Astrocyte (in vitro differentiated cells and primary cell): Measurements from ENCODE around the gene SZRD1. TPM values are rescaled to one million over a fixed set of nuclear protein-coding genes. Genes with fewer than 3 reads are reported as not detected.

ENCODE experiments used
- DNase-seq: peaks from one replicate; pipeline ENCODE4 v3.0.0-alpha.2; 2010; ENCODE audit warnings: low read depth
- FAIRE-seq: peaks from 2 replicates; lab custom pipeline; 2011; peaks lifted over from hg19 to GRCh38; lab: Jason Lieb, UNC
- H2AFZ ChIP-seq: 2 replicates; pipeline ENCODE4 v1.6.0; 2012; ENCODE audit warnings: low read depth, low read length, inconsistent platforms
- H3K27ac ChIP-seq: 2 replicates; pipeline ENCODE4 v1.5.1; 2011; ENCODE audit warnings: low read depth, low read length, inconsistent platforms
- H3K27me3 ChIP-seq: 2 replicates; pipeline ENCODE4 v1.6.0; 2011; ENCODE audit warnings: low read length, inconsistent platforms; ENCODE audit not compliant: insufficient read depth
- H3K36me3 ChIP-seq: 2 replicates; pipeline ENCODE4 v1.5.1; 2011; ENCODE audit warnings: low read length, inconsistent platforms; ENCODE audit not compliant: insufficient read depth
- H3K4me1 ChIP-seq: 2 replicates; pipeline ENCODE4 v1.5.1; 2011; ENCODE audit warnings: low read length, inconsistent platforms; ENCODE audit not compliant: insufficient read depth
- H3K4me2 ChIP-seq: 2 replicates; pipeline ENCODE4 v1.6.0; 2012; ENCODE audit warnings: low read length, inconsistent platforms
- H3K4me3 ChIP-seq: 2 replicates; pipeline ENCODE4 v1.5.1; 2011; ENCODE audit warnings: low read depth, mild to moderate bottlenecking, low read length, inconsistent platforms; ENCODE audit not compliant: insufficient read depth
- H3K79me2 ChIP-seq: 2 replicates; pipeline ENCODE4 v1.6.0; 2012; ENCODE audit warnings: mild to moderate bottlenecking, low read length, inconsistent platforms; ENCODE audit not compliant: insufficient read depth
- H3K9ac ChIP-seq: 2 replicates; pipeline ENCODE4 v1.6.0; 2012; ENCODE audit warnings: mild to moderate bottlenecking, low read length, inconsistent platforms
- H3K9me3 ChIP-seq: 2 replicates; pipeline ENCODE4 v1.5.1; 2012; ENCODE audit warnings: low read depth, mild to moderate bottlenecking, low read length, inconsistent platforms; ENCODE audit not compliant: insufficient read depth
- H4K20me1 ChIP-seq: 2 replicates; pipeline ENCODE4 v1.6.0; 2012; ENCODE audit warnings: low read length, inconsistent platforms; ENCODE audit not compliant: insufficient read depth
- H3K27ac Mint-ChIP-seq: one replicate; pipeline ENCODE4 v1.8.0; 2021; ENCODE audit warnings: mild to moderate bottlenecking, mixed read lengths; ENCODE audit not compliant: unreplicated experiment
- H3K27me3 Mint-ChIP-seq: one replicate; pipeline ENCODE4 v1.8.0; 2021; ENCODE audit warnings: low read depth, mixed read lengths; ENCODE audit not compliant: unreplicated experiment
- H3K36me3 Mint-ChIP-seq: one replicate; pipeline ENCODE4 v1.8.0; 2021; ENCODE audit warnings: low read depth, mixed read lengths; ENCODE audit not compliant: unreplicated experiment
- H3K4me1 Mint-ChIP-seq: one replicate; pipeline ENCODE4 v1.8.0; 2021; ENCODE audit warnings: low read depth, mixed read lengths; ENCODE audit not compliant: unreplicated experiment
- H3K4me3 Mint-ChIP-seq: one replicate; pipeline ENCODE4 v1.8.0; 2021; ENCODE audit warnings: mild to moderate bottlenecking, moderate library complexity, mixed read lengths; ENCODE audit not compliant: unreplicated experiment
- H3K9me3 Mint-ChIP-seq: one replicate; pipeline ENCODE4 v1.8.0; 2021; ENCODE audit warnings: mild to moderate bottlenecking, mixed read lengths; ENCODE audit not compliant: unreplicated experiment
- EZH2 ChIP-seq: IDR thresholded peaks from 2 replicates; pipeline ENCODE4 v1.6.1; 2012; ENCODE audit warnings: mild to moderate bottlenecking, low read length, inconsistent platforms; ENCODE audit not compliant: insufficient read depth
- total RNA-seq: library from RNA; stranded (reverse); gene quantifications from 2 replicates; pipeline ENCODE4 v1.2.1, GENCODE V29; 2021
- TF ChIP-seq, protein P1 (sequence below): IDR thresholded peaks from 2 replicates; pipeline ENCODE4 v1.5.1; 2011; ENCODE audit warnings: low read depth, mild to moderate bottlenecking, inconsistent platforms, low read length, moderate library complexity; ENCODE audit not compliant: insufficient read depth

SZRD1 gene
- total RNA-seq, 1 donor from 2014 or later, result 165 TPM

DNA sequence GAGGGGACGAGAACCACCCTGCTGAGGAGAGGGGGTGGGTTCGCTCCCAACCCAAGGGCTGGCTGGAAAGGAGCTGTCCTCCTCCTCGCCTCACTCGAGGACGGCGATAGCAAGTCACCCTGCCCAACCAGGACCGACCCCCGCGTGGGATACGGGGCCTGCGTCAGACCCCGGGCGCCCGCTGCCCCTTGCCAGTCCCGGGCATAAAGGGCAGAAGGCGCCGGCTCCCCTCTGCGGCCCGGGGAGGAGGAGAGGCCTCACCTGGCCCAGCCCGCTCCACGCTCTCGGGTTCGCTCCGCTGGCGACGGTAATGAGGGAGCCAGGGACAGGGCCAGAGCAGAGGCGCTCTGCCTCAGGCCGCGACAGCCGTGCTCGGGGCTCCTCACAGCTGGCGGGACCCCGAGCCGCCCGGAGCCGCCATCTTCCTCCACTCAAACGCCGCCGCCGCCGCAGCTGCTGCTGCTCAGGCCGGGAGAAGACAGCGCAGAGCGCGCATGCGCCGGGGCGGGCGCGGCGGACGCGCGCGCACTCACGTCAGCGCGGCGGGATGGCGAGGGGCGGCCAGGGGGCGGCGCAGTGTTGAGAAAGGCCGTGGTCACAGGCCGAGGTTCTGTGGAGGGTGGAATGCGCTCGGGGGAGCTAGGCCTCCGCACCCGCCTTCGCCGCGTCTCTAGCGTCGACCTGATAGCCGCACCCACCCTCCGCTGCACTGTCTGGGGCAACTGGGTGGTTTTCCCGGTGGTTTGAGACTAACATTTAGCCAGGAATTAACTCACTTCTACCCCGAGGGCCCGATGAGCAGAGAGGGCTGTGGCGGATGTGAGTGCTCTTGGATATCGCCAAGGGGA, 14.8 kb upstream of the SZRD1 start, which contains the start of gene FBXO42:
Gene FBXO42, minus strand, starts transcription at position 487 of the 848 bp plus-strand sequence. CDS start 37,062 bp downstream, outside the sequence.
- peak within 1 kb of the TSS; percentile 88 for H3K4me2 ChIP-seq
- H4K20me1 ChIP-seq, result peaks cover 41% of the 10 kb centered on the region
- peak within 1 kb of the TSS; percentile 99 for H2AFZ ChIP-seq
- H3K27me3 ChIP-seq, result no peaks in the 10 kb centered on the region
- Mint-ChIP-seq H3K9me3 (no peaks in the 10 kb centered on the region), H3K27ac (peak within 1 kb of the TSS; percentile 91), H3K27me3 (no peaks in the 10 kb centered on the region), H3K4me3 (peak within 1 kb of the TSS; percentile 93), H3K4me1 (peaks cover 19% of the 10 kb centered on the region), H3K36me3 (no peaks in the 10 kb centered on the region)
- TF ChIP-seq, protein P1, sequence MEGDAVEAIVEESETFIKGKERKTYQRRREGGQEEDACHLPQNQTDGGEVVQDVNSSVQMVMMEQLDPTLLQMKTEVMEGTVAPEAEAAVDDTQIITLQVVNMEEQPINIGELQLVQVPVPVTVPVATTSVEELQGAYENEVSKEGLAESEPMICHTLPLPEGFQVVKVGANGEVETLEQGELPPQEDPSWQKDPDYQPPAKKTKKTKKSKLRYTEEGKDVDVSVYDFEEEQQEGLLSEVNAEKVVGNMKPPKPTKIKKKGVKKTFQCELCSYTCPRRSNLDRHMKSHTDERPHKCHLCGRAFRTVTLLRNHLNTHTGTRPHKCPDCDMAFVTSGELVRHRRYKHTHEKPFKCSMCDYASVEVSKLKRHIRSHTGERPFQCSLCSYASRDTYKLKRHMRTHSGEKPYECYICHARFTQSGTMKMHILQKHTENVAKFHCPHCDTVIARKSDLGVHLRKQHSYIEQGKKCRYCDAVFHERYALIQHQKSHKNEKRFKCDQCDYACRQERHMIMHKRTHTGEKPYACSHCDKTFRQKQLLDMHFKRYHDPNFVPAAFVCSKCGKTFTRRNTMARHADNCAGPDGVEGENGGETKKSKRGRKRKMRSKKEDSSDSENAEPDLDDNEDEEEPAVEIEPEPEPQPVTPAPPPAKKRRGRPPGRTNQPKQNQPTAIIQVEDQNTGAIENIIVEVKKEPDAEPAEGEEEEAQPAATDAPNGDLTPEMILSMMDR, result peak; percentile 4
- TF ChIP-seq EZH2, result no peak
- no peaks in the 10 kb centered on the region for H3K36me3 ChIP-seq
- no peaks in the 10 kb centered on the region for H3K9me3 ChIP-seq
- H3K79me2 ChIP-seq, result peaks cover 51% of the 10 kb centered on the region
- peak within 1 kb of the TSS; percentile 85 for H3K27ac ChIP-seq
- peaks cover 22% of the 10 kb centered on the region for H3K4me1 ChIP-seq
- H3K9ac ChIP-seq, result peak within 1 kb of the TSS; percentile 94
- DNase-seq, result peak; percentile 77
- H3K4me3 ChIP-seq, result peak within 1 kb of the TSS; percentile 75
- FAIRE-seq, result no peak

GRCh38 chr1:16352842-16353535, 14.1 kb upstream of the SZRD1 start:
- Mint-ChIP-seq H3K27ac (peak overlapping the region; percentile 91), H3K4me1 (peaks cover 19% of the 10 kb centered on the region)
- FAIRE-seq, result no peak

More at GRCh38 chr1:16352842-16353535, 14.1 kb upstream of the SZRD1 start:
- Histone ChIP-seq H3K4me1 (peaks cover 22% of the 10 kb centered on the region), H3K4me2 (peak overlapping the region; percentile 88), H2AFZ (peak overlapping the region; percentile 99), H4K20me1 (peaks cover 33% of the 10 kb centered on the region), H3K4me3 (peak overlapping the region; percentile 75), H3K27me3 (no peaks in the 10 kb centered on the region), H3K9me3 (no peaks in the 10 kb centered on the region), H3K27ac (peak overlapping the region; percentile 85), H3K36me3 (no peaks in the 10 kb centered on the region), H3K79me2 (peaks cover 43% of the 10 kb centered on the region), H3K9ac (peak overlapping the region; percentile 94)
- no peak for DNase-seq
- no peaks in the 10 kb centered on the region for H3K36me3 Mint-ChIP-seq
- no peaks in the 10 kb centered on the region for H3K9me3 Mint-ChIP-seq
- TF ChIP-seq, protein P1, result no peak
- TF ChIP-seq EZH2, result no peak
- H3K27me3 Mint-ChIP-seq, result no peaks in the 10 kb centered on the region
- peak overlapping the region; percentile 93 for H3K4me3 Mint-ChIP-seq
